Measurements from ENCODE around the gene EPC1. TPM values are rescaled to one million over a fixed set of nuclear protein-coding genes. Genes with fewer than 3 reads are reported as not detected.

The EPC1 gene
- total and polyA plus RNA-seq, 9 of the 15 experiments (the other 6 are each of a cell fraction or from before 2014, with no cell fraction given), result 7.0 to 43.6 (median 16.1) TPM

- TF ChIP-seq ZBTB33 (CRISPR knock-in tag; IDR thresholded peaks at IDR 0.05) (no peak), ZNF668 (CRISPR knock-in tag; IDR thresholded peaks at IDR 0.05) (no peak), ZNF644 (tag; IDR thresholded peaks at IDR 0.05; ENCODE audit: low read depth) (no peak)
Observed at GRCh38 chr10:32323051-32323450, 23.9 kb downstream of the EPC1 start (continued).

GRCh38 chr10:32321016-32321631, 25.8 kb downstream of the EPC1 start:
- 93% methylated on average over 4 of the region's 4 CpGs for WGBS (ENCODE audit: insufficient coverage, low coverage, missing lambda C conversion rate)
- no peak overlapping the region for H3K4me2 ChIP-seq (ENCODE audit: insufficient read depth, low read length)
- H4K20me1 ChIP-seq (replicated peaks; ENCODE audit: control insufficient read depth, insufficient read depth, low read length), result peaks cover 13% of the 10 kb centered on the region; the same call in 1 of the 2 replicates
- no peaks in the 10 kb centered on the region for H3K9me3 ChIP-seq (replicated peaks; ENCODE audit: control insufficient read depth, insufficient read depth, low read depth, low read length)
- POLR2A ChIA-PET, result interaction anchor here (1.8 kb wide), 1 partner anchor 12 kb away, joined by 8 read pairs; no protein-coding TSS in a partner anchor
- H3K27ac ChIP-seq (ENCODE audit: extremely low read depth, low read depth, low read length), result no peak overlapping the region
- ATAC-seq (no peak), FAIRE-seq (no peak), DNase-seq (ENCODE audit: extremely low read depth in 1 of 4, low spot score in 3 of 4) (no peak)
- BruUV-seq (replicated peaks), result no TSS peak
- in situ Hi-C loops (cut with MboI), result no loop called here
- CTCF ChIA-PET (ENCODE audit: low intra/inter-chr PET ratio), result no interaction called here
- H3K79me2 ChIP-seq (ENCODE audit: control insufficient read depth, insufficient read depth, low read length), result peaks cover 97% of the 10 kb centered on the region
- TF ChIP-seq ELF2 (CRISPR knock-in tag; IDR thresholded peaks at IDR 0.05) (no peak), RBM14 (IDR thresholded peaks at IDR 0.05; ENCODE audit: borderline replicate concordance, insufficient read depth, low read depth, low read length) (no peak), ZNF121 (CRISPR knock-in tag; conservative IDR thresholded peaks at IDR 0.05) (peak; percentile 70)
- H3K9ac ChIP-seq (ENCODE audit: insufficient read depth in 1 of 2, low read depth in 2 of 2, low read length in 2 of 2), result no peak overlapping the region
- no peak overlapping the region for H2AFZ ChIP-seq (ENCODE audit: low read depth, low read length)
- intact Hi-C loops (cut with micrococcal nuclease), result no loop called here
- no peaks in the 10 kb centered on the region for H3K9me1 ChIP-seq (ENCODE audit: control insufficient read depth, insufficient read depth, low read length)
- no peaks in the 10 kb centered on the region for H3K27me3 ChIP-seq (ENCODE audit: control insufficient read depth in 2 of 2, insufficient read depth in 2 of 2, low read length in 2 of 2)
- H3K36me3 ChIP-seq (ENCODE audit: control insufficient read depth, insufficient read depth, low read length), result peaks cover 7% of the 10 kb centered on the region; the same call in 1 of the 3 replicates
- no peak overlapping the region for H3K4me3 ChIP-seq
- no peaks in the 10 kb centered on the region for H3K4me1 ChIP-seq (replicated peaks in 1 of 2; ENCODE audit: control insufficient read depth in 2 of 2, insufficient read depth in 2 of 2, low read length in 2 of 2)

Measured in K562 (cell line).